ENCODE results near the gene PWWP2B.

PWWP2B gene

GRCh38 chr10:132381741-132382140 lies 15.3 kb upstream of the PWWP2B start:
- no peaks in the 10 kb centered on the region for H3K36me3 ChIP-seq
- no peaks in the 10 kb centered on the region for H3K9me3 ChIP-seq (ENCODE audit: severe bottlenecking)
- no peaks in the 10 kb centered on the region for H3K27me3 ChIP-seq (ENCODE audit: insufficient read depth, low read depth, severe bottlenecking)
- no peak overlapping the region for H3K27ac ChIP-seq
- H3K4me3 ChIP-seq (ENCODE audit: low read depth, low read length), result no peak overlapping the region
- DNase-seq, result no peak
- TF ChIP-seq CTCF (IDR thresholded peaks at IDR 0.05; ENCODE audit: low read depth, low read length), result no peak

DNA sequence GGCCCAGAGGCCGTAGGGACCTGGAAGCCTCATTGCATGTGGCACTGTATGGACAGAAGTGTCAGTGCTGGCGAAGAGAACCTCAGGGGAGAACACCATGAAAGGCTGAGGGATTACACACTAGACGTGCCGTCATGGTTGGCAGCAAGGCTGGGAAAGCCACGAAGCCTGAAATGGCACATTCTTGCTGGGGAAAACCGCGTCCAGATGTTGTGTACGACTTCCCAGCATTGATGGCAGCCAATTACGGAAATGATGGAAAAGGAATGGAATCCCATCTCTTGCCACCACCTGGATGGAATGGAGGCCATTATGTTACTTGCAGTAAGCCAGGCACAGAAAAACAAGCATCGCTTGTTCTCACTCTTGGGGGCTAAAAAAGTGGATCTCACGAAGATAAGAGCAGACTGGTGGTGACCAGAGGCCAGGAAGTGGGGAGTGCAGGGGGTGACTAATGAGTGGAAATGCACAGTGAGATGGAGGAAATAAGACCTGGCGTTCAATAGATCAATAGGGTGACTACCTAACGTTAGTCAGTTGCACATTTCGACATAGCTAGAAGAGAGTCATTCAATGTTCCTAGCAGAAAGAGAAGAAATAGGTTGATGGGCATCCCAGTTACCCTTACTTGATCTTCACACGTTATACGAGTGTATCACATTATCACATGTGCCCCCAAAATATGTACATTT lies 14.6 kb upstream of the PWWP2B start:
- no peak overlapping the region for H3K27ac ChIP-seq
- no peak for TF ChIP-seq CTCF (IDR thresholded peaks at IDR 0.05; ENCODE audit: low read depth, low read length)
- H3K9me3 ChIP-seq (ENCODE audit: severe bottlenecking), result no peaks in the 10 kb centered on the region
- DNase-seq, result no peak
- H3K4me3 ChIP-seq (ENCODE audit: low read depth, low read length), result no peak overlapping the region
- no peaks in the 10 kb centered on the region for H3K36me3 ChIP-seq
- no peaks in the 10 kb centered on the region for H3K27me3 ChIP-seq (ENCODE audit: insufficient read depth, low read depth, severe bottlenecking)

DNA sequence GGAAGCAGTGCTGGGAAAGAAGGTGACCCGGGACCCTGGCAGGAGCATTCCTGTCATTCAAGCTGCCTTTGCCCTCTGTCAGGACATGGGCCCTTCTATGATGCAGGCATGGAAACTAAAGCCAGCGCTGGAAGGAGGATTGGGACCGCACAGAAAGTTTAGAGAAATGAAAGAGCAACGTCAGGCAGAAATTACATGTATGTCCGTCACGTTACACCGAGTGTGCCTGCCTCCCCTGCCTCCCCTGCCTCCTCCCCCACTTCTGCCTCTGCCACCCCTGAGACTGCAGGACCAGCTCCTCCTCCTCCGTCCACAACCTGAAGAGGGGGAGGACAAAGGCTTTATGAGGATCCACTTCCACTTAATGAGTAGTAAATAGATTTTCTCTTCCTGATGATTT lies 13.9 kb upstream of the PWWP2B start:
- Histone ChIP-seq H3K9me3 (ENCODE audit: severe bottlenecking) (no peaks in the 10 kb centered on the region), H3K36me3 (no peaks in the 10 kb centered on the region), H3K27me3 (ENCODE audit: insufficient read depth, low read depth, severe bottlenecking) (no peaks in the 10 kb centered on the region), H3K27ac (no peak overlapping the region), H3K4me3 (ENCODE audit: low read depth, low read length) (no peak overlapping the region)
- no peak for DNase-seq
- TF ChIP-seq CTCF (IDR thresholded peaks at IDR 0.05; ENCODE audit: low read depth, low read length), result no peak

GRCh38 chr10:132383751-132384196 lies 13.2 kb upstream of the PWWP2B start:
- DNase-seq, result peak; percentile 2
- H3K27ac ChIP-seq, result no peak overlapping the region
- H3K36me3 ChIP-seq, result no peaks in the 10 kb centered on the region
- no peaks in the 10 kb centered on the region for H3K9me3 ChIP-seq (ENCODE audit: severe bottlenecking)
- no peak for TF ChIP-seq CTCF (IDR thresholded peaks at IDR 0.05; ENCODE audit: low read depth, low read length)
- H3K27me3 ChIP-seq (ENCODE audit: insufficient read depth, low read depth, severe bottlenecking), result no peaks in the 10 kb centered on the region
- no peak overlapping the region for H3K4me3 ChIP-seq (ENCODE audit: low read depth, low read length)

DNA sequence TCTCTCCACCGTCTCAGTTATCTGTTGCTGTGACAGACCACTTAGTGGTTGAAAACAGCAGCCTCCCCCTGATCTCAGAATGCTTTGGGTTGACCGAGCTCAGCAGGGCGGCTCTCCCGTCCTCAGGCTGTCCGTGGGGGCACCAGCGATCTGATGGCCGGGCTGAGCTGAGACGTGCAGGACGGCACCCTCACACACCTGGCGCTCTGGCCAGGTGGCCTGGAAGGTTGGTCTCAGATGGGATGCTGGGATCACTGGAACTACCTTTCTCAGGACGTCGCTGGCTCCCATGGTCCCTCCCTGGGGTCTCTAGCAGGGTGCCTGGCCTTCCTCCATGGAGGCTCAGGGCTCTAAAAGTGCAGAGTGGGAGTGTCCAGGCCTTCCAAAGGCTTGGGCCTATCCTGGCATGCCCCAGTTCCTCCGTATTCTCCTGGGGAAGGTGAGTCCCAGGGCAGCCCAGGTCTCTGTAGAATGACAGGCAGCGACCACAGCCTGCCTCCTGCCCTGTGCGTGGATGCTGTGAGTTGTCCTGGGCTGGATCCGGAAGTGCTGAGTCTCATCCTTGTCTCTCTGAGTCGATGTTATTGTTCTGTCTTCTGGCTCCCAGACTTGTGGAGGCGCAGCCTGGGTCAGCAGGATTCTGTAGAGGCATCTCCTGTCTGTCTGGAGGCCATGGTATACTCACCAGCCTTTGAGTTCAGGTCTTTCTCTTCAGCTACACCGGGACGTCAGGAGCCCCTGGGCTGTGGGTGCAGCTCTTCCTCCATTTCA lies 12.2 kb upstream of the PWWP2B start:
- H3K9me3 ChIP-seq (ENCODE audit: severe bottlenecking), result no peaks in the 10 kb centered on the region
- no peak overlapping the region for H3K4me3 ChIP-seq (ENCODE audit: low read depth, low read length)
- no peak for DNase-seq
- no peaks in the 10 kb centered on the region for H3K27me3 ChIP-seq (ENCODE audit: insufficient read depth, low read depth, severe bottlenecking)
- no peak overlapping the region for H3K27ac ChIP-seq
- no peak for TF ChIP-seq CTCF (IDR thresholded peaks at IDR 0.05; ENCODE audit: low read depth, low read length)
- H3K36me3 ChIP-seq, result no peaks in the 10 kb centered on the region

Data from WERI-Rb-1 (cell line).